Hematopoietic multipotent progenitor cell treated with erythropoietin and hydrocortisone succinate and interleukin-3 and kit ligand, for 17 days (in vitro differentiated cells): ENCODE data around the gene MCM5.
"Not testable (repeated sequence)": the region's sequence is repeated elsewhere in the genome, so short reads cannot be mapped to it uniquely, and the experiment has no call there.

Experiments
- DNase-seq: peaks from one replicate; pipeline ENCODE4 v3.0.0-alpha.2; 2015; ENCODE audit warnings: low spot score

Gene MCM5

DNA sequence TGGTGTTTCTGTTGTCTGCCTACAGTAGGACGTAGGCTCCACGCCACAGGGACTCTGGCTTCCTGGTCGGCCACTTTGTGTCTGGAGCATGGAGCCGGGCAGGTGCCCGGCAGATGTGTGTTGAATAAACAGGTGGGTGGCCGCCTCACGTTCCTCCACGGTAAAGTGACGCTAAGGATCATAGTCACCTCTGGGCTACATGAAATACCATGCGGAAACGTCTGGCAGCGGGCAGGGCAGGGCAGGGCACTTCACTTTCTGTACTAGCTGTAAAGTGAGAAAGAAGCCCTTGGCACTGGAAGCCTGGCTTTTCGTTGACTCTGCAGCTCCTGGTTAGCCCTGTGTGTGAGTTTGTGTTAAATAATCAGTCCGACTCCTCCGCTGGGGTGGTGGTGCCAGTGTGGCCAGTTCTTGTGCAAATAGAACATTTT is 52.4 kb downstream of the MCM5 start:
- DNase-seq, result no peak

DNA sequence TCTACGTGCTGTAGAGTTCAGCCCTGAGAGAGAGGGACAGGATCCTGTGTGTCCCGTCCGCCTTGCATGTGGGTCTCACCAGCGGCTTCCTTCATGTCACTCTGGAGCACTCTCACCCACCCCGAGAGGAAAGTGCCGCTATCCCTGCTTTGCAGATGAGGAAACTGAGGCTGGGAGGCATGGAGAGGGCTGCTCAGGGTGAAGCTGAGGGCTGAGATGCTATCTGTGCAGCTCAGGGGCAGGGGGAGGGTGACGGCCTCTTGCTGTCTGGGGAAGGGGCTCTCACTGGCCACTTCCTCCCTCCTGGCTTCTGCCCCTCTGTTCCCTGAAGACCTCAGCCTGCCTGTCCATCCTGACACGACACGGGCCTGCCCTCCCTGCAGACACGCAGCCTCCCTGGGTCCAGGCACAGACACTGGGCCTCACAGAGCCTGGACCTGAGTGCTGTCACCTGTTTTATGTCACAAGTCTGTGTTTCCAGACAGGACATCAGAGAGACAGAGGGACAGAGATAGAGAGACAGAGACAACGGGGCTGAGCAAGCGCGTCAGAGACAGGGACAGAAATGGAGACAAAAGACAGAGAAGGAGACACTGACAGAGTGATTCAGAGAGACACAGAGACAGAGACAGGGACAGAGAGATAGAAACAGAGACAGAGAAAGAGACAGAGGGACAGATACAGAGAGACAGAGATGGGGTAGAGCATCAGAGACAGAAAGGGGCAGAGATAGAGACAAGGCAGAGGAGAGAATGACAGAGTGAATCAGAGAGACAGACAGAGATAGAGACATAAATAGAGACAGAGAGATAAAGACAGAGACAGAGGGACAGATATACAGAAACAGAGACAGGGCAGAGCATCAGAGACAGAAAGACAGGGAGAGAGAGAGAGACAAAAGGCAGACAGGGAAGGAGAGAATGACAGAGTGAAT is 53.1 kb downstream of the MCM5 start:
- no peak for DNase-seq

DNA sequence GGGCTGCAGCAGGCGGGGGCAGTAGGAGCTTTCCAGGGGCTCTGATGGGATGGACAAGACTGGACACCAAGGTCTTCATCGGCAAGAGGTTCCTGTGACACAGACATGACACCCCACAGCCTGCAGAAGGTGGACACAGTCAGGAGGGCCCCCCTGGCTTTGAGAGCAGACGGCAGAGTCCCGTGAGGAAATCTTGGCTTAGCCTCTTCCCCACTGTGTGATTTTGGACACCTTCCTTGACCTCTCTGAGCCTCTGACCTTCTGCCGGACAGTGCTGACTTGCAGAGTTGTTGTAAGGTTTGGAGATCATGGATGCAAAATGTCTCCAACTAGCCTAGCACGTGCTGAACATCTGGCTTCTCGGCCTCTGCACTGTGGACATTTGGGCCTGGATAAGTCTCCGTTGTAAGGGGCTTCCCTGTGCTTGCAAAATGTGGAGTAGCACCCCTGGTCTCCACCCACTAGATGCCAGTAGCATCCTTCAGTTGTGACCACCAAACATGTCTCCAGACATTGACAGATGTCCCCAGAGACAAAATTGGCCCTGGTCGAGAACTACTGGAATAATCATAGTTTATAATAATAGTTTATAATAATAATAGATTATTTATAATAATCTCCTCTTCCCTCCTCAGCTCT is 54.6 kb downstream of the MCM5 start:
- DNase-seq, result no peak

DNA sequence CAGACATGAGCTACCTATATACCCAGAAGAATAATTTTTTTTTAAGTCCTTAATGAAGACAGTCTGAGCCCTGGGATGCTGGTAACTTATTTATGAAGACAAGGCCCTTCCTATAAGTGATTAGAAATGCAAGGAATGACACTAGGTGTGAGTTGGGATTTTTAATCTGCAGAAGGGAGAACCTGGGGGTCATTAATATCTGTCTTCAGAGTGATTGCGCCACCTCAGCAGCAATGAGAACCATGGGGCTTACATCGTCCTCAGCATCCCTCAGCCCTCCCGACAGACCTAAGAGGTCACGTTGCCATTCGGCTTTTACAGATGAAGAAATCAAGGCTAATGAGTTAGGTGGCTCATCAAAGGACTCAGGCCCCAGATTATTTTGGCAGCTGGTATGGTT is 55.6 kb downstream of the MCM5 start:
- no peak for DNase-seq

DNA sequence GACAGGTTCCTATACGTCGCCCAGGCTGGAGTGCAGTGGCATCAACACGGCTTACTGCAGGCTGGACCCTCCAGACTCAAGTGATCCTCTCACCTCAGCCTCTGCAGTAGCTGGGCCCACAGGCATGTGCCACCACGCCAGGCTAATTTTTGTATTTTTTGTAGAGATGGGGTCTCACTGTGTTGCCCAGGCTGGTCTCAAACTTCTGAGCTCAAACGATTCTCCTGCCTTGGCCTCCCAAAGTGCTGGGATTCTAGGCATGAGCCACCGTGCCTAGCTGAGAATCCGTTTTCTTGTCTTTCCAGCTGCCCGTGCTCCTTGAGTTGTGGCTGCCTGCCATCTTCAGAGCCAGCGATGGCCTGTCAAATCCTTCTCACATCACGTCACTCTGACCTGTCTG is 56.8 kb downstream of the MCM5 start:
- DNase-seq, result no peak

DNA sequence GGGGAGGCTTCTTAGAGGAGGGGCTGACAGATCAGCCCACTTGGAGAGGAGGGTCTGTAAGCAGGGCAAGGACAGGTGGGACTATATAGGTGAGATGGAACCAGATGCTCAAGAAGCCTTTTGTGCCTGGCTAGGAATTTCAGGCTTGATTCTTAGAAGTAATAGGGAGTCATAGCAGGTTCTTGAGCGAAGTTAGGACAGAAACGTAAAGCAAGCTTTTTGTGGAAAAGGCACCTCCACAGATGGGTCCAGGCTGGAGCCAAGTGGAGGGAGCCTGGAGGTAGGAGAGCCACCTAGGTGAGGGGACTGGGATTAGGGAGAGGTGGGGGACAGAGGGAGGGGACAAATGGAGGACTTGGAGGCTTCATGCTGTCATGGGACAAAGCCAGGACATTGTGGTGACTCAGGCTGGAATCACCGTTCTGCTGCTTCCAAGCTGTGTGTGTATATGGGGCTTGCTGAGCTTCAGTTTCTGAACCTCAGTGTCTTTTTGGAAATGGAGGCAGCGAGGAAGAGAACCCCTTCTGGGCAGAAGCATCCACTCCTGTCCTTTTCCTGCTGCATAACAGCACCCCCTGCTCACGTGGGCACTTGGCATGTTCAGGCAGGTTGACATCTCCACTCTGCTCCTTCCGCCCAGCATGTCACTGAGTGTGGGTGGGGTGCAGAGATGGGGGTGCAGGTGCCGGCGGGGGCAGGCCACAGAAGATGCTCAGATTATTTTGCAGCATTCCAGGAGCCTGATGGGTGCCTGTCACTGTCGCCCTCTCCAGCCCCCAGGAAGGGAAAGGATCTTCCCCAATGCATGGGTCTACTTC is 58.0 kb downstream of the MCM5 start:
- DNase-seq, result no peak

DNA sequence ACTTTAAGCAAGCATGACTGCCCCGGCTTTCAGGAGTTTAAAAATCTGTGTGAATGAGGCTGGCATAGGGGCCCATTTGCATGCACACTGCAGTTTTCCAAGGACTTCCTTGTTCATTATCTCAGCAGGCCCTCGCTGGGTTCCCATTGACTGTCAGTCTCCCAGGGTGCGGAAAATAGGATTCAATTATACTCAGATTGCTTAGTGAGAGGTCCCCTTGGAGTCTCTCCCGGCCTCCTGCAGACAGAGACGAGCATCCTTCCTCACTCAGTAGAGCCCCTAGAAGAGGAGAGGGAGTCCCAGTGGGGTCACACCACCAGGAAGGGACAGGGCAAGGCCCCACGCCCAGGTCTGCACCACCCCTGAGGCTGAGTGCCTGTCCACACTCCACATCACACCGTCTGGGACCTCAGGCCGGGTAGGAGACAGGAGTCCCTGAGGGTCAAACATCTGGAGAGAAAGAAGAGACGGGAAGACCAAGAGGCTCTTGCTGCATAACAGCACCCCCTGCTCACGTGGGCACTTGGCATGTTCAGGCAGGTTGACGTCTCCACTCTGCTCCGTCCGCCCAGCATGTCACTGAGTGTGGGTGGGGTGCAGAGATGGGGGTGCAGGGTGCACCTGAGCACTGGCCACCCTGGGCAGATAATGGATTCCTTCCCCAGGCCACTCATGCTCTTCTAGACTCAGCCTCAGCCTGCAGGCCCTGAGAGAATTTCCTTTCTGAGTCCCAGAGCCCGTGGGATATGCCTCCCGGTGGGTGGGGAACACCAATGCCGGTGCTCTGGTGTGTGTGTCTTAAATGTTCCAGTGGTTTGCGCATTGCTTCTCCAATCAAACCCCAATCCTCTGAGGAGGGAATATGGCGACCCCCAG is 58.8 kb downstream of the MCM5 start:
- DNase-seq, result no peak

DNA sequence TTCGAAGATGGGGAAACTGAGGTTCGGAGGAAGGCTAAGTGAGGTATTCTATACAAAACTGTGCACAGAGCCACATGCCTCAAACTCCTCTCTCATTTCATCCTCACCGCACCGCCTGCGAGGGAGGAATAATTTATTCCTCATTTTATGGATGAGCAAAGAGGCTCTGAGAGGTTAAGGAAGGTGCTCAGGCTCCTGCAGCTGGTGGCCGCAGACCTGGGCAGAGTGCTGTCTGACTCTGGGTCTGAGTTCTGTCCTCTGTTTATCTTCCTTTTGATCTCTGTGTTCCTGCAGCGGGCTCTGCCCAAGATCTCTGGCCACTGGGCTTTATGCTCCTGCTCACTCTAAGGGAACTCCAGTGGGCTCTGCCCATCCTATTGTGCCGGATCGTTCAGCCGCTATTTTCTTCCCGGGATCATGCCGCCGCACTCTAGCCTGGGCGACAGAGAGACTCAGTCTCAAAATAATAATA is 59.5 kb downstream of the MCM5 start:
- no peak for DNase-seq

DNA sequence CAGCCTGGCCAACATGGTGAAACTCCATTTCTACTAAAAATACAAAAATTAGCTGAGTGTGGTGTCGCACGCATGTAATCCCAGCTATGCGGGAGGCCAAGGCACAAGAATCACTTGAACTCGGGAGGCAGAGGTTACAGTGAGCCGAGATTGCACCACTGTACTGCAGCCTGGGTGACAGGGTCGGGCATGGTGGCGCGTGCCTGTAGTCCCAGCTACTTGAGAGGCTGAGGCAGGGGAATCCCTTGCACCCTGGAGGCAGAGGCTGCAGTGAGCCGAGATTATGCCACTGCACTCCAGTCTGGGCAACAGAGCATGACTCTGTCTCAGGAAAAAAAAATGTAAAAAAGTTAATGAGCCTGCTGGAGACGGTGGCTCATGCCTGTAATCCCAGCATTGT is 60.0 kb downstream of the MCM5 start:
- DNase-seq, result not testable (repeated sequence)

DNA sequence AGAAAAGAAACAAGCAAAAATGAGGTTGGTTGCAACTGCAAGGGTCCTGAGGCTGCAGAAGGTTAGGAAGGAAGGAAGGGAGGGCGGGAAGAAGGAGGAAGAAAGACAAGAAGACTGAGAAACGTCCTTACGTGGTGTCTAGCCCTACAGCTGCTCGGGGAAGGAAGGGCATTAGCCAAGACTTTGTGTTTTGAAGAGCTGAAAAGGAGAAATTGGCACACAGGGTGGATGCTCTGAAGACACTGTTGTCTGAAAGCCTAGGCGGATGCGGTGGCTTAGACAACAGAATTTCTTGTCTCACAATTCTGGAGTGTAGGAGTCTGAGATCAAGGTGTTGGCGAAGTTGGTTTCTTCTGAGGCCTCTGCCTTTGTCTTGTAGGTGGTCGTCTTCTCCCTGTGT is 60.7 kb downstream of the MCM5 start:
- no peak for DNase-seq

DNA sequence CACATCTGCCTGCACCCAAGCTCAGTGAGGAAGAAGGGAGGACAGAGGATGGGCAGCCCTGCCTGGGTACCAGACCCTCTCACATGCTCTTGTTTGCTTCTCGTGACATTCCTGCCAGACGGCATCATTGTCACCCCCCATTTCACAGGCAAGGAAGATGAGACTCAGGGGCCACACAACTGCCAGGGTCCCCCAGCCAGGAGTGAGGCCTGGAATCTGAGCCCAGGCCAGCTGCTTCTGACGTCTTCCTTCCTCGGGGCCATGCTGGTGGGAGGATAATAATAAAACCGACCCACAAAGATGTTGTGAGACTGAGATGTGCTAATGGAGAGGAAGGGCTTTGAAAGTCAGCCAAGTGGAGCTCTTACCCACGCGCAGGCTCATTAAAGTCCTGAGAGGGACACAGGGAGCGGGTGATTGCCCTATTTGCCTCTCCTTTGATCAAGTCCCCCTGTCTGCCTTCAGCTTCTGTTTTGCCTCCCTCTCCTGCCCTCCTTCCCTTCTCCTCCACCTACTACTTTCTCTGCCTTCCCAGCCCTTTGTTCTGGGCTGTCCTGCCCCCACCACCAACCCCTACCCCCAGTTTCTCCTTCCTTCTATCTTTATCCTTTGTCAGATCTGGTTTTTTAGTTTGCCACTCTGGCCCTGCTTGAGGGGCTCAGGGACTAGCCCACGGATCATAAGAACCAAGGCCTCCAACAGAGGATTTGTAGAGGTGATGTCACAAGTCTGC is 62.7 kb downstream of the MCM5 start:
- no peak for DNase-seq

DNA sequence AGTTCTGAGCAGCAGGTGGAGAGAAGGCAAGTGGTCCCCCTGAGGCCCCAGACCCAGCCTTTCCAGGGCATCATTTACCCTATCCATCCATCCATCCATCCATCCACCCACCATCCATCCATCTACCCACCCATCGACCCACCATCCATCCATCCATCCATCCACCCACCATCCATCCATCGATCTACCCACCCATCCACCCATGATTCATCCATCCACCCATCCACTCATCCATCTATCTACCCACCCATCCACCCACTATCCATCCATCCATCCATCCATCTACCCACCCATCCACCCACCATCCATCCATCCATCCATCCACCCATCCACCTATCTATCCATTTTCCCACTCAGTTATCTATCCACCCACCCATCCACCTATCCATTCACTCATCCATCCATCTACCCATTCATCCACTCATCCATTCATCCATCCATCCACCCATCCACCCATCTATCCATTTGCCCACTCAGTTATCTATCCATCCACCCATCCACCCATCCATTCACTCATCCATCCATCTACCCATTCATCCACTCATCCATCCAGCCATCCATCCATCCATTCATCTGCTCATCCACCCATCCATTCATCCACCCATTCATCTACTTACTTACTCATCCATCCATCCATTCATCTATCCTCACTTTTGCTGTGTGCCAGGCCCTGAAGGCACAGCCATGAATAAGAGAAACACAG is 63.4 kb downstream of the MCM5 start:
- no peak for DNase-seq

DNA sequence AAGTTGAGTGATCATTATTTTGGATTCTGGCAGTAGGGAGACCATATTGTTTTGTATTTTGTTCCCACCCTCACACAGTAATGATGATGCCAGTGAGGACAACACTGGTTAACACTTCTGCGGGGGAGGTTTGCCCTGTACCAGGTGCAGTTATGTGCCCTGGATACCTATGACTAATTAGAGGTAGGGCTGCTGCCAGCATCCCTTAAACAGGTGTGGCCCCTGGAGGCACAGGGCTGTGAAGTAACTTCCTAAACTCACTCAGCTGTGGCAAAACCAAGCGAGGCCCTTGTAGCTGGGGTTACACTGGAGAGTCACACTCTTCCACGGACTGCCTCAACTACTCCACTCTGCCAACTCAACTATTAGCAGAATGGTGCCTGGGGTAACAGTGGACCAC is 64.5 kb downstream of the MCM5 start:
- DNase-seq, result no peak

DNA sequence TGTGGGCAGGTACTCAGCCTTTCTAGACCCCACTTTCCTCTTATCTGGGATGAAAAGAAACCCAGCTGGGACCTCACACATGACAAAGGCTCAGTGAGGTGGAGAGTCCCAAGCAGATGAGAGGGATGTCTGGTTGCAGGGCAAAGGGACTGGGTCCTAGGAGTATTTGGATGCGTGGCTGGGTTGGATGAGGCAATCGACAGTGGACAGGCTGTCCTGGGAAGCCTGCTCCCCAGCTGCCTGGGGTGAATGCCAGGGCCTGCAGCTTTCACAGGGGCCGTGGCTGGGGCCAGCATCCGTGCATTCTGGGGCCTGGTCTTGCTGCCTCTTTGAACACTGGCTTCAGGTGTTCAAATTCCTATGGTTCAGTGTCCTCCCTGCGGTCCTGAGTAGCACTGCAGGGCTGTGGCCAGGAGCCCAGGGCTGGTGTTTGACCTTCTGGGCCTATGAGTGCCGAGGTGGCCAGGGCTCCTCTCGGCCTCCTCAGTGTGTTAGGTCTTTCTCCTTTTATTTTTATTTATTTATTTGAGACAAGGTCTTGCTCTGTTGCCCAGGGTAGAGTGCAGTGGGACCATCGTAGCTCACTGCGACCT is 65.3 kb downstream of the MCM5 start:
- no peak for DNase-seq

DNA sequence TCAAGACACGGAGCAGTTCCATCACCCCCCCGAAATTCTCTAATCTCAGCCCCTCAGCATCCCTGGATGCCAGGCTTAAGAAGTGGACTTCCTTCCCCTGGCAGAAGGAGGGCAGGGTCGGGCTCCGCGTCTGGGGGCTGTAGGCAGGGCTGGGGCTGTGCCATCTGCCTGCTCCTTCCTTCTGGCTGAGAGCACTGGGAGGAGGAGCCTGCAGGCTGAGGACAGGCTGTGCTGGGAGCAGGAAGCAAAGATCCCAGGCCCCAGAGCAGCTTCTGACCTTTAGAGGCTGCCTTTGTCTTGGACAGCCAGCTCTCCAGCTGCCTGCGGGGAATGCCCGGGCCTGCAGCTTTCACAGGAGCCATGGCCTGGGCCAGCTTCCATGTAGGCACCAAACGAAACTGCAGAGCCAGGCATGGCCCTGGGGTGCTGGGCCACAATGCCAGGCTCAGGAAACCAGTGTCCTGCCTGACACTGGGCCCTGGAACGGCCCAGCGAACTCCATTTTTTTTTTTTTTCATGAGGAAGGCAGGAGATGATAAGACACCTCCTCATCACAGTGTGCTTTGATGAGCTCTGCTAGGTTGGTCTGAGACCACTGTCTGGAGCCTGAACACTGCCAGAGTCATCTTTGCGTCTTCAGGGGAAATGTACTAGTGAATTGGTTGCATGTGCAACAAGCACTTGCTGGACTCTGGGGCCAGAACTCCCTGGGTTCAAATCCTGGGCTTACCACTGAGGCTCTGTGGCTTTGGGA is 67.9 kb downstream of the MCM5 start:
- DNase-seq, result no peak

DNA sequence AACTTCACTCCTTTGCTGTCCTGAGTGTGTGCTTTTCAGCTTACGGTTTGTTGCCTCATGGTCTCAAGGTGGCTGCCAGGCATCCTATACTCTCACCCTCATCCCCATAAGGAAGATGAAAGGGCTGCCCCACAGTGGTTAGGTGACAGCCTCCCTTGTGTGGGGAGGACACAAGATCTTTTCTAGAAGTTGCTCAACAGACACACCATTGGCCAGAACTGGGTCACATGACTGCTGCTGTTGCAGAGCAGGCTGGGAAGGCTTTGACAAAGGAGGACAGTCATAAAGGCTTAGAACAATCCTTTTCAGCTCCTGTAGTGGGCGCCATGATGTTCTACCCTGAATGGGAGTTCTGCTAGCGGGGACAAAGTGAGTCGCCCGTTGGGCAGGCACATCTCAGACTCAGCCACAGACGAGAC is 71.0 kb downstream of the MCM5 start:
- no peak for DNase-seq

DNA sequence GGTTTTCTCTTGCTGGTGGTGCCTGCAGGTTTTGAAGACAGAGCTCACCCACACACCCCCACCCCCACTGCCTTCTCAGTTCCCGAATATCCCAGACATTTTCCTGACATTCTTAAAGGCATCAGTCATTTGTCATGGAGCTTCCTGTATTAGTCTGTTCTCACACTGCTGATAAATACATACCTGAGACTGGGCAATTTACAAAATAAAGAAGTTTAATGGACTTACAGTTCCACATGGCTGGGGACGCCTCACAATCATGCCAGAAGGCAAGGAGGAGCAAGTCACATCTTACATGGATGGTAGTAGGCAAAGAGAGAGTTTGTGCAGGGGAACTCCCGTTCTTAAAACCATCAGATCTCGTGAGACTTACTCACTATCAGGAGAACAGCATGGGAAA is 71.6 kb downstream of the MCM5 start:
- DNase-seq, result not testable (repeated sequence)

DNA sequence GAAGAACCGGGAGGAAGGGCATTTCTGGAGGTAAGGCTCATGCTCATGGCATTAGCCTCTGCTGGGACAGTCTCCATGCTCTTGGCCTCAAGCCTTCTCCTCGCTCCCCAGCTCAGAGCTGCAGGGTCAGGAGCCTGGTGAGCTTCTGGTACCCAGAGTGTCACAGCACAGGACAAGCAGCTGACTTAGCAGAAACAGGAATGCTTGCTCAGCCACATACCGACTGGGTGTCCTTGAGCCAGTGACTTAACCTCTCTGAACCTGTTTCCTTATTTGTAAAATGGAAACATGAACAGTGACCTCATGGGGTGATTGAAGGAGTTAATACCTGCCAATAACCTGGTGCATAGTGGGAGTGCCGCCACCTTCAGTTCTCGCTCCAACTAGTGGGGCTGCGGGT is 72.5 kb downstream of the MCM5 start:
- no peak for DNase-seq

DNA sequence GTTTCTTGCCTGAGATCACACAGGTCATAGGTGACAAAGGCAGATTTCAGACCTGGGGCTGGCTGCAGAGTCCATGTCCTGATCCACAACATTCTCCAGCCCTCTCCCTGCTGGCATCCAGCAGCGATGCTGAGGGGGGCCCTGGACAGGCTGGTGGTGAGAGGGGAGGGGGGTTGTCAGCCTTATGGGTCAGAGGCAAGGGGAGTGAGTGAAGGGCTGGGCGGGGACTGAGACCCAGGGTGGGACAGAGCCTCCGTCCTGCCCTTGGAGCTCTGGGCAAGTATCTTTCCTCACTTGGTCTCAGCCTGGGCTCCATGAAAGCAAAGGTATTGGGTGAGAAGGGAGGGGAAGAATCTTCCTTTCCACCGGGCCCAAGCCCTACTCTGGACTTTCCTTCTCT is 74.0 kb downstream of the MCM5 start:
- DNase-seq, result no peak
